Osteoblast (primary cell): ENCODE results near the gene PPHLN1. TPM values are rescaled to one million over a fixed set of nuclear protein-coding genes. Genes with fewer than 3 reads are reported as not detected.
"Not testable (repeated sequence)": the region's sequence is repeated elsewhere in the genome, so short reads cannot be mapped to it uniquely, and the experiment has no call there.

ENCODE experiments used
- DNase-seq: peaks from one replicate; pipeline ENCODE4 v3.0.0; 2011; ENCODE audit warnings: low spot score, mixed read lengths; ENCODE audit not compliant: insufficient read length; ENCODE audit errors: missing footprints
- H2AFZ ChIP-seq: 2 replicates; pipeline ENCODE4 v1.6.0; 2011; ENCODE audit warnings: mild to moderate bottlenecking, low read length
- H3K27ac ChIP-seq: 2 replicates; pipeline ENCODE4 v1.5.1; 2011; ENCODE audit warnings: mild to moderate bottlenecking, low read depth, low read length, moderate library complexity
- H3K27me3 ChIP-seq: 2 replicates; pipeline ENCODE4 v1.6.0; 2012; ENCODE audit warnings: mild to moderate bottlenecking, control low read depth, inconsistent platforms, low read length, moderate library complexity; ENCODE audit not compliant: insufficient read depth
- H3K36me3 ChIP-seq: 2 replicates; pipeline ENCODE4 v1.5.1; 2011; ENCODE audit warnings: mild to moderate bottlenecking, low read length, control low read depth, moderate library complexity; ENCODE audit not compliant: insufficient read depth
- H3K4me1 ChIP-seq: 2 replicates; pipeline ENCODE4 v1.5.1; 2011; ENCODE audit warnings: mild to moderate bottlenecking, low read length, control low read depth, moderate library complexity; ENCODE audit not compliant: insufficient read depth
- H3K4me2 ChIP-seq: 2 replicates; pipeline ENCODE4 v1.6.0; 2011; ENCODE audit warnings: mild to moderate bottlenecking, low read length; ENCODE audit not compliant: insufficient read depth
- H3K4me3 ChIP-seq: fragments of 200-600 bp; sonication (generic); 3 replicates; pipeline ENCODE4 v1.5.1; 2012; ENCODE audit warnings: mild to moderate bottlenecking, low read length, inconsistent platforms; ENCODE audit not compliant: insufficient read depth
- H3K79me2 ChIP-seq: 2 replicates; pipeline ENCODE4 v1.6.0; 2012; ENCODE audit warnings: mild to moderate bottlenecking, low read length, control low read depth, inconsistent platforms; ENCODE audit not compliant: insufficient read depth
- H3K9me3 ChIP-seq: 2 replicates; pipeline ENCODE4 v1.5.1; 2011; ENCODE audit warnings: low read depth, low read length, control low read depth
- H4K20me1 ChIP-seq: 2 replicates; pipeline ENCODE4 v1.6.0; 2012; ENCODE audit warnings: mild to moderate bottlenecking, low read length, control low read depth; ENCODE audit not compliant: insufficient read depth
- total RNA-seq: library from RNA; depleted of rRNA; stranded (reverse); fragments of >200 nt; gene quantifications from 2 replicates; pipeline ENCODE4 v1.2.3, GENCODE V29; 2012
- TF ChIP-seq, protein P1 (sequence below): IDR thresholded peaks from 2 replicates; pipeline ENCODE4 v1.5.1; 2011; ENCODE audit warnings: mild to moderate bottlenecking, low read depth, low read length, moderate library complexity; ENCODE audit errors: extremely low read depth

Gene PPHLN1
- total RNA-seq, 1 donor = 70.9 TPM

DNA sequence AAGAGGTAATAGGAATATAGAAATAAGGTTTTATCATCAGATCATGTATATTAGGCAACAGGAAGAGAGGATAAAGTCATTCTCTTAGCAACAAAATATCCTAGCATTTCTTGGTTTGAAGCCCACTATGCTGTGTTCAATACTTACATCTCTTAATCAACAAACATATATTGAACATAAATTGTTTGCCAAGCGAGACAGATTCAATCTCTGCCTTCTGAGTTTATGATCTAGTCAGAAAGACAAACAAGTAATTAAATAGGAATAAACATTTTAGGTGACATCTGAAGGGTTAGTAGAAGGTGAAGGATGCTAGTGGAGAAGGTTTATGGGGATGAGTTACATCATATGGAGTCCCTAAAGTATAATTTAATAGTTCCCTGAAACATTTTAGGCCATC is 54.8 kb downstream of the PPHLN1 start:
- DNase-seq = no peak
- TF ChIP-seq, protein P1, sequence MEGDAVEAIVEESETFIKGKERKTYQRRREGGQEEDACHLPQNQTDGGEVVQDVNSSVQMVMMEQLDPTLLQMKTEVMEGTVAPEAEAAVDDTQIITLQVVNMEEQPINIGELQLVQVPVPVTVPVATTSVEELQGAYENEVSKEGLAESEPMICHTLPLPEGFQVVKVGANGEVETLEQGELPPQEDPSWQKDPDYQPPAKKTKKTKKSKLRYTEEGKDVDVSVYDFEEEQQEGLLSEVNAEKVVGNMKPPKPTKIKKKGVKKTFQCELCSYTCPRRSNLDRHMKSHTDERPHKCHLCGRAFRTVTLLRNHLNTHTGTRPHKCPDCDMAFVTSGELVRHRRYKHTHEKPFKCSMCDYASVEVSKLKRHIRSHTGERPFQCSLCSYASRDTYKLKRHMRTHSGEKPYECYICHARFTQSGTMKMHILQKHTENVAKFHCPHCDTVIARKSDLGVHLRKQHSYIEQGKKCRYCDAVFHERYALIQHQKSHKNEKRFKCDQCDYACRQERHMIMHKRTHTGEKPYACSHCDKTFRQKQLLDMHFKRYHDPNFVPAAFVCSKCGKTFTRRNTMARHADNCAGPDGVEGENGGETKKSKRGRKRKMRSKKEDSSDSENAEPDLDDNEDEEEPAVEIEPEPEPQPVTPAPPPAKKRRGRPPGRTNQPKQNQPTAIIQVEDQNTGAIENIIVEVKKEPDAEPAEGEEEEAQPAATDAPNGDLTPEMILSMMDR = no peak
- Histone ChIP-seq H3K4me2 (no peak overlapping the region), H4K20me1 (no peaks in the 10 kb centered on the region), H3K4me3 (no peak overlapping the region), H2AFZ (no peak overlapping the region), H3K9me3 (no peaks in the 10 kb centered on the region), H3K27me3 (no peaks in the 10 kb centered on the region), H3K4me1 (no peaks in the 10 kb centered on the region), H3K79me2 (no peaks in the 10 kb centered on the region), H3K27ac (no peak overlapping the region), H3K36me3 (peaks cover 13% of the 10 kb centered on the region)

DNA sequence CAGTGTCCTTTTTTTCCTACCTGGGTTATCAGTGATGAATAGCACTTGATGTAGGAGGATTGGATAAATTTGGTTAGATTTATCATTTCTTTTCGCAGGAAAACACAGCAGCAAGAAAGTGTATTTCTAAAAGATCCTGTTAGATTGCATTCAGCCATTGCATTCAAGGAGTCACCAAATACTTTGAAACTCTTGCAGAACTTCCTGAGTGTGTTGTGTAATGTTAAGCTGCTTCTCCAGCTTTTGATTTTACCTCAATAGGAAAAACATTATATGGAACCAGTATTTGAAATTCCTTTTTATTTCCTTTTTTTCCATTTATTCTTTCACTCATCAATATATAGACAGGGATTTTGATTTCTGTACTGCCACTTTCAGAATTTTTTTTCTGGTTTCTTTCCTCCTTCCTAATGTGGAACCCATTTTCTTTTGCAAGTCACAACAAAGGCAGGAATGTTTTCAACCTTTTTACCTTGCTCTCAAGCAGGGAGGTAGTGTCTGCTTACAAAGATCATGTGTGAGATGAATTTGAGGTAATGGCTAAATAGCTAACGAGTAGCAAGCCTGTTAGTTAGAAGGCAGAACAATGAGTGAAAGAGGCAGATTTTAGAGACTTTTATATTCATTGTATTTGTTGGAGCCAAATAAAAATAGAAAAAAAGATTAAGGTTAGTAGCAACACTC is 56.2 kb downstream of the PPHLN1 start:
- Histone ChIP-seq H2AFZ (no peak overlapping the region), H3K27me3 (no peaks in the 10 kb centered on the region), H3K4me1 (no peaks in the 10 kb centered on the region), H3K4me3 (no peak overlapping the region), H3K27ac (no peak overlapping the region), H3K79me2 (no peaks in the 10 kb centered on the region), H4K20me1 (no peaks in the 10 kb centered on the region), H3K36me3 (peaks cover 2% of the 10 kb centered on the region), H3K9me3 (no peaks in the 10 kb centered on the region), H3K4me2 (no peak overlapping the region)
- TF ChIP-seq, protein P1 = no peak
- no peak for DNase-seq

DNA sequence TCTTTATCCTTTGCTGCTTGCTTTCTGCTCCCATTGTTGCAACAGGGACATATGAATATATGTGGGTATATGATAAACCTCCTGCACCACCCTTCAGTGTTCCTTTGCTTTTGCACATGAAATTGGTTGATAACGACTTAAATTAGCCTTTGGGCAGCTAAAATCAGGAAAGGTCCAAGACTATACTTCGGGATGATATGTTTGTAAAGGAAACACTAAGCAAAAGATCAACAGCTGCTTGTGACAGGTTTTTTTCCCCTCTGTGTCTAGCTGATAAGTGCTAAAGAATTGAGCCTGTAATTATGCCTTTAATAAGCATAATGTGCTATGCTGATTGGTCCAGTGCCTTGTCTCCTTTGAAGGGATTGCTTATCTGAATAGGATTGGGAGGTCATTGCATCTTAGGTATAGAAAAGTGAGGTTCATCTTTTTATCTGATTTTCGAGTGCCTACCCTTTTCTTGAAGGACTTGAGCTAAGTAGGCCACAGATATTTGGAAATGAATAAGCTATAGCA is 59.4 kb downstream of the PPHLN1 start:
- peaks cover 9% of the 10 kb centered on the region for H3K36me3 ChIP-seq
- no peaks in the 10 kb centered on the region for H3K27me3 ChIP-seq
- no peaks in the 10 kb centered on the region for H4K20me1 ChIP-seq
- no peaks in the 10 kb centered on the region for H3K4me1 ChIP-seq
- H3K4me2 ChIP-seq = no peak overlapping the region
- no peak for DNase-seq
- no peaks in the 10 kb centered on the region for H3K9me3 ChIP-seq
- H3K4me3 ChIP-seq = no peak overlapping the region
- H2AFZ ChIP-seq = no peak overlapping the region
- TF ChIP-seq, protein P1 = no peak
- H3K79me2 ChIP-seq = peaks cover 2% of the 10 kb centered on the region
- H3K27ac ChIP-seq = no peak overlapping the region

DNA sequence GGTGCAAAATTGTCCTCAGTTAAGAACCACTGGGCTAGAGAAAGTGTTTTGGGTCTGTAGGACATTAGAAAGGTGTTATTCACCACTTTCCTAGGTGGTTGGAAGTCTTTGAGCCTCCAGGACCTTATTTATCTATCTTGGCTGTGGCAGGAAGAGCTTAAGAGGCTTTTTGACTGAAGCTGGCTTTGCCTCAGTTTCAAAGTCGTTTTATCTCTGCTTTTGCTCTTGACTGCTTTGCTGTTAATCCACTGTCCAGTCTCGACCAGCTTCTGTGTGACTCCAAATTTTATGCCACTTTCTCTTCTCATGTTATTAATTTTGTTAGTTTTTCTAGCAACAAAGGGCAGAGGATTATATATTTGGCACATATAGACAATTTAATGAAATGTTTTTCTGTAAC is 60.3 kb downstream of the PPHLN1 start:
- H3K4me2 ChIP-seq = no peak overlapping the region
- H3K9me3 ChIP-seq = no peaks in the 10 kb centered on the region
- H3K27ac ChIP-seq = no peak overlapping the region
- no peak overlapping the region for H2AFZ ChIP-seq
- H3K79me2 ChIP-seq = peaks cover 2% of the 10 kb centered on the region
- no peak for DNase-seq
- H4K20me1 ChIP-seq = no peaks in the 10 kb centered on the region
- no peak overlapping the region for H3K4me3 ChIP-seq
- H3K4me1 ChIP-seq = no peaks in the 10 kb centered on the region
- TF ChIP-seq, protein P1 = no peak
- H3K27me3 ChIP-seq = no peaks in the 10 kb centered on the region
- peaks cover 9% of the 10 kb centered on the region for H3K36me3 ChIP-seq

DNA sequence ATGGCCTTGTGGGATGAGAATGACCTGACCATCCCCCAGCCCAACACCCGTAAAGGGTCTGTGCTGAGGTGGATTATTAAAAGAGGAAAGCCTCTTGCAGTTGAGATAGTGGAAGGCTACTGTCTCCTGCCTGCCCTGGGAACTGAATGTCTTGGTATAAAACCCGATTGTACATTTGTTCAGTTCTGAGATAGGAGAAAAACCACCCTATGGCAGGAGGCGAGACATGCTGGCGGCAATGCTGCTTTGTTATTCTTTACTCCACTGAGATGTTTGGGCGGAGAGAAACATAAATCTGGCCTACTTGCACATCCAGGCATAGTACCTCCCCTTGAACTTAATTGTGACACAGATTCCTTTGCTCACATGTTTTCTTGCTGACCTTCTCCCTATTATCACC is 62.1 kb downstream of the PPHLN1 start:
- H4K20me1 ChIP-seq, H3K4me3 ChIP-seq, H3K79me2 ChIP-seq, H3K27me3 ChIP-seq, H3K27ac ChIP-seq, DNase-seq, H3K4me1 ChIP-seq, H3K9me3 ChIP-seq, H3K36me3 ChIP-seq, H3K4me2 ChIP-seq, H2AFZ ChIP-seq: not testable (repeated sequence)
